Uterus (tissue), 4 donors: ENCODE results near the gene KREMEN1. TPM values are rescaled to one million over a fixed set of nuclear protein-coding genes. Genes with fewer than 3 reads are reported as not detected.

Experiments
- DNase-seq, 2 donors: peaks; one replicate each; pipeline ENCODE4 v3.0.0-alpha.2; 2019 to 2020
- H3K27ac ChIP-seq, 2 donors: fragments of 200-600 bp; sonication (generic); 1 replicate in 1 of 2; 2 replicates in 1 of 2; pipeline ENCODE4 v1.5.1; 2016 to 2018
- H3K27me3 ChIP-seq, 2 donors: fragments of 200-600 bp; sonication (generic); one replicate each; pipeline ENCODE4 v1.5.1; 2018 to 2019; ENCODE audit warnings: control low read depth in 1 of 2
- H3K36me3 ChIP-seq, 2 donors: fragments of 200-600 bp; sonication (generic); one replicate each; pipeline ENCODE4 v1.5.1; 2019; ENCODE audit warnings: control low read depth in 1 of 2
- H3K4me1 ChIP-seq, 2 donors: fragments of 200-600 bp; sonication (generic); one replicate each; pipeline ENCODE4 v1.5.1; 2018 to 2019; ENCODE audit warnings: control low read depth in 1 of 2
- H3K4me3 ChIP-seq, 2 donors: fragments of 200-600 bp; sonication (generic); 1 replicate in 1 of 2; 2 replicates in 1 of 2; pipeline ENCODE4 v1.5.1; 2018 to 2019; ENCODE audit warnings: mild to moderate bottlenecking in 1 of 2
- H3K9me3 ChIP-seq, 2 donors: fragments of 200-600 bp; sonication (generic); one replicate each; pipeline ENCODE4 v1.5.1; 2019; ENCODE audit warnings: control low read depth in 1 of 2
- CTCF ChIP-seq, 4 experiments: fragments of 200-600 bp in 2 of 4; fragments of 450-650 bp in 2 of 4; sonication (generic) in 2 of 4; IDR thresholded peaks; one replicate each; pipeline ENCODE4 v1.5.1; 2016 to 2019; ENCODE audit warnings: antibody characterized with exemption in 4 of 4, mild to moderate bottlenecking in 2 of 4, moderate library complexity in 1 of 4
- POLR2A ChIP-seq, 2 donors: fragments of 450-650 bp; IDR thresholded peaks; one replicate each; pipeline ENCODE4 v1.6.1; 2016; ENCODE audit warnings: antibody characterized with exemption in 2 of 2, mild to moderate bottlenecking in 1 of 2, moderate library complexity in 1 of 2
- intact Hi-C: fragments of 100-400 bp; cut with DNase I; formaldehyde crosslinking; loops from one replicate; pipeline ENCODE4 v1.15.1; 2023; ENCODE audit warnings: low total_unique reads
- total RNA-seq, 4 donors: library from RNA; depleted of rRNA in 3 of 4; stranded (reverse); fragments of >200 nt in 3 of 4; gene quantifications; one replicate each; pipeline versions ENCODE4 v1.1.0 to v1.2.4, GENCODE V29; 2014 to 2023
- donor health status: DM: yes; HTN: yes; CAD: no.

The KREMEN1 gene
- total RNA-seq, 4 donors from 2014 or later, result 5.9 to 25.1 (median 10.2) TPM

GRCh38 chr22:29040385-29041275, 32.2 kb upstream of the KREMEN1 start:
- peaks cover 4 to 7% of the 10 kb centered on the region in 2 donors for H3K4me1 ChIP-seq
- peak; percentile 60 to 83 for DNase-seq
- H3K4me3 ChIP-seq, result no peak overlapping the region
- no peak overlapping the region for H3K27ac ChIP-seq
- TF ChIP-seq POLR2A (IDR thresholded peaks at IDR 0.05), result no peak
- peak; percentile 95 to 97 (median 96) for TF ChIP-seq CTCF (IDR thresholded peaks at IDR 0.05)
- H3K9me3 ChIP-seq, result no peaks in the 10 kb centered on the region
- no peaks in the 10 kb centered on the region for H3K36me3 ChIP-seq
- intact Hi-C loops, result loop anchor here (2.0 kb wide), 1 partner anchor 186 kb away; no protein-coding TSS in a partner anchor
- no peaks in the 10 kb centered on the region for H3K27me3 ChIP-seq

GRCh38 chr22:29041408-29041807, 31.4 kb upstream of the KREMEN1 start:
- Histone ChIP-seq H3K9me3 (no peaks in the 10 kb centered on the region), H3K4me1 (peaks cover 4 to 7% of the 10 kb centered on the region in 2 donors), H3K36me3 (no peaks in the 10 kb centered on the region), H3K4me3 (no peak overlapping the region), H3K27me3 (no peaks in the 10 kb centered on the region), H3K27ac (no peak overlapping the region)
- DNase-seq, result no peak
- TF ChIP-seq CTCF (IDR thresholded peaks at IDR 0.05) (no peak), POLR2A (IDR thresholded peaks at IDR 0.05) (no peak)
- intact Hi-C loops, result loop anchor here (2.0 kb wide), 1 partner anchor 187 kb away; no protein-coding TSS in a partner anchor

GRCh38 chr22:29043906-29044575, 28.8 kb upstream of the KREMEN1 start:
- Histone ChIP-seq H3K4me1 (peaks cover 4 to 7% of the 10 kb centered on the region in 2 donors), H3K9me3 (no peaks in the 10 kb centered on the region), H3K4me3 (no peak overlapping the region), H3K27ac (peak overlapping the region; percentile 63 to 68), H3K27me3 (no peaks in the 10 kb centered on the region), H3K36me3 (no peaks in the 10 kb centered on the region)
- TF ChIP-seq POLR2A (IDR thresholded peaks at IDR 0.05), result no peak
- TF ChIP-seq CTCF (IDR thresholded peaks at IDR 0.05), result no peak
- no peak for DNase-seq
- intact Hi-C loops, result no loop called here

- Histone ChIP-seq H3K4me1 (peaks cover 4 to 7% of the 10 kb centered on the region in 2 donors), H3K36me3 (no peaks in the 10 kb centered on the region), H3K27me3 (no peaks in the 10 kb centered on the region), H3K4me3 (no peak overlapping the region), H3K27ac (peak overlapping the region; percentile 63 to 68), H3K9me3 (no peaks in the 10 kb centered on the region)
- no peak for DNase-seq
- TF ChIP-seq POLR2A (IDR thresholded peaks at IDR 0.05) (no peak), CTCF (IDR thresholded peaks at IDR 0.05) (no peak)
- intact Hi-C loops, result no loop called here
Observed at GRCh38 chr22:29044657-29045176, 28.1 kb upstream of the KREMEN1 start.
